LHCN-M2 (cell line): Measurements from ENCODE around the gene IYD. TPM values are rescaled to one million over a fixed set of nuclear protein-coding genes. Genes with fewer than 3 reads are reported as not detected.
"Not testable (repeated sequence)": the region's sequence is repeated elsewhere in the genome, so short reads cannot be mapped to it uniquely, and the experiment has no call there.

Experiments
- DNase-seq: peaks from one replicate; pipeline ENCODE4 v3.0.0-alpha.2; 2012; ENCODE audit warnings: low read depth
- total RNA-seq: library from RNA; depleted of rRNA; stranded (reverse); fragments of >200 nt; gene quantifications from 2 replicates; pipeline ENCODE4 v1.2.3, GENCODE V29; 2014

Gene IYD
- total RNA-seq, 1 experiment from 2014 or later = not detected

DNA sequence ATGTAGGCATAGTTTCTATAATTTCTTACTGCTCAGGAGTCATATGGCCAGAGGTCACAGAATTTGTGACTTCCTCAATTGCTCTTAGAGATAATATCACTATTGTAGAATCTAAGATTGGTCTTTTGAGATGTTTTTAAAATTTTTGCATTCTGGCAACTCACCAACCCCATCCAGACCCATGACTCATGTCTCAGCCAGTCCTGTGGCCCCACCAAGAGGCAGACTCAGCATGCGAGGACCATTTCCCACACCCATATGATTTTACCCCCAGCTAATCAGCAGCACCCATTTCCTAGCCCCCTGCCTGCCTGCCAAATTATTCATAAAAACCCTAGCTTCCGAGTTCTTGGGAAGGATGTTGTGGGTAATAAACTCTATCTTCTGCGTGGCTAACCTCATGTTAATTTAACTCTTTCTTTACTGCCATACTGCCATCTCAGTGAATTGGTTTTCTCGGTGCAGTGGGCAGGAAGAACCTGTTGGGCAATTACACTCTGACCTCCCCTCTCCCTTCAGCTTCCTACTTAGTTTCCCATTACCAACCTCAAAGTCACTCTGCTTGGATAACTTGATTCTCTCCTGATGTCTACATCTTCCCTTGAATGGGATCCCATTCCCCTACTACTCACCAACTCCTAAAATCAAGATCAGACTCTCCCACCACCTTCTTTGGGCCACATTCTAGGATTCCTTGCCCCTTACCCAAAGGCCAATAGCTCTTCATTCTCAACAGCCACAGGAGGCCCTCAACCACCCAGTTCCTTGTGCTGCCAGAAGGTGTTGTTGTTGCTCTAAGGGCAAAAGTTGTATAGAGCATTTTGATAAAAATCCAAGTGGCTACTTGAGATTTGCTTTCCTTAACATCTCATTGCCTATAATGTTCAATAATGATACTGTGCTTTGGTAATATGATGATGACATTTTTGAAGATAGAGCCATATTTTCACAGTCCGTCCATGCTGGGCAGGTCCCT lies 16.2 kb upstream of the IYD start:
- DNase-seq = peak; percentile 2

DNA sequence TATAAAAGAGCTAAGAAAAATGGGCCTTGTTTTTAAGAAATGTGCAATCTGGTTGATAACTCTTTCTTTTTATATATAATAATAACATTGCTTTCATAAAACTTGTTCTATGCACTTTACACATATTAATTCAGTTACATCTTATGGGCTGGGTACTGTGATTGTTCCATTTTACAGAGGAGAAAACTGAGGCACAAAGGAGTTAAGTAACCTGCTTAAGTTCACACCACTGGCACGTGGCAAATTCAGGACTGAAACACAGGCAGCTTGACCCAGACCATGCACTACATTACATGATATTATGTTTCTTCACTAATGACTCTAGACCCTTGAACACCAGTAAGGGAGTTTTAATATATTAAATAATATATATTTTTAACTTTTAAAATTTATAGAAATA lies 15.4 kb upstream of the IYD start:
- DNase-seq = no peak

DNA sequence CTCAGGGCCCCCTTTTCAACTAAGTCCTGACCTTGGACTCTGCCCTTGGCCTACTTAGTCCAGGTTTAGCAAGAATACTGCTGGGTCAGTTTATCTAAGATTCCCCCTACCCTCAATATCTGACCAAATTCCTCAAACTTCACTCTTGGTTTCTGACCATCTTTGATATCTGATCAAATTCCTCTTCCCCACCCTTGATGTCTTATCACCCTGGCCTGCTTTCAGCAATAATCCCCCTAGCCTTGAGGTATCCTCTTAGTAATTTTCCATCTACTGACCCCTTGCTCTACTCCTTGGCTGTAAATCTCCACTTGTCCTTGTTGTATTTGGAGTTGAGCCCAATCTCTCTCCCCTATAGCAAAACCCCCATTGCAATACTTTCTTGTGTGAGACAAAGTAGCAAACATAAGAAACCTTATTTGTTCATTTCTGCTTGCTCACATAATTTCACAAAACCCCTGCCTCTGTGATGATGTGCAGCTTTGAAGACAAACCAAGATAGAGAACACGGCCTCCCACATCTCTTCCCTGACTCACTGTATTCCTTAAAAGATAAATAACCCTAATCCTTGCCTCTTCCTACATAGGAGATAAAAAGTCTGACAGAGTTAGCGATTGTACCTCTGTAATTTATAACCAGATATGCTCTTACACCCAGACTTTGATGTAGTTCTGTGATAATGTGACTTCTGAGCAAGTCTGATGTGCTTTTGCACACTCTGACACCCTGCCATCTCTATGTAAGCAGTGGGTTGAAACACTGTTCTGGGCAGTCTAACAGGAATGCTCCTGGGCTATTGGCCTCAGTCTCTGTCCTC lies 13.8 kb upstream of the IYD start:
- no peak for DNase-seq

DNA sequence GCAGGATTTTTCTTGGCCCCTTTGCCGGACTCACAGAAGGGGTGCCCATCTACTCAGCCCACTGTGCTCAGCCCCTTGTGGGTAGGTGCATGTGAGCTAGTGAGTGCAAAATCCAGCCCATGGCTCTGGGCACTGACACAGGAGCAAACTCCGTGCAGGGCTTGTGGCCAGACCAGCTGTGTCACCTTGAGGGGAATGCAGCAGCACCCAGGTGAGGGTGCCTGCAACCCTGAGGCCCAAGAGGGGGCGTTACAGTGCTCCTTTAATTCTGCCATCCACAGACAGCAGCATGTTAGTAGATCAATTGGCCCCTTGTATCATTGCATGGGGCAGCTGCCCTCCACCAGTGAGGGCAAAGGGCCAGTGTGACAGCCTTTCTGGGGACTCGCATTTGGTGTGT lies 12.9 kb upstream of the IYD start:
- DNase-seq = no peak

DNA sequence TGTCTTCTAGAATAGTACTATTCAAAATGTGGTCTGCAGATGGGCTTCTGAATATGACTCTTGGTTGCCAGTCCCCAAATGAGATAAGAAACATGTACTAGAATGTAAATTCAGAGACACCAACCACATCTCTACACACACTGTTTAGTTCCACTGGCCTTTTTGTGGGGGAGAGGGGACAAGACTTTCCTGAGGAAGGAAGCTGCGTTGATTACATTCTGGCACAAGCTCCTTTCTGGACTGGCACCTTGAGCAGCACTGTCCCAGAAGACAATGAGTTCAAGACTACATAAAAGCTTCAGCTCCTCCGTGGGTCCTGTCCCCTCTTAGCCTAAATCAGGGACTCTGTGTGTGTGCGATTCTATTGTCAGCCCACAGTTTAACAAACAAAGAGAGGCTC lies 6.9 kb upstream of the IYD start:
- no peak for DNase-seq

DNA sequence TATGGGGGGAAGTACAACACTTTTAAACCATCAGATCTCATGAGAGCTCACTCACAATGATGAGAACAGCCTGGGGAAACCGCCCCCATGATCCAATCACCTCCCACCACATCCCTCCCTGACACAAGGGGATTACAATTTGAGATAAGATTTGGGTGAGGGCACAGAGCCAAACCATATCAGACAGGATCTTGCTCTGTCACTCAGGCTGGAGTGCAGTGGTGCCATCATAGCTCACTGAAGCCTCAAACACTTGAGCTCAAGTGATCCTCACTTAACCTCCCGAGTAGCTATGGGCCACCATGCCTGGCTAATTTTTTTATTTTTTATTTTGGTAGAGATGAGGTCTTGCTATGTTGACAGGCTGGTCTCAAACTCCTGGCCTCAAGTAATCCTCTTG lies 5.1 kb upstream of the IYD start:
- DNase-seq = no peak

DNA sequence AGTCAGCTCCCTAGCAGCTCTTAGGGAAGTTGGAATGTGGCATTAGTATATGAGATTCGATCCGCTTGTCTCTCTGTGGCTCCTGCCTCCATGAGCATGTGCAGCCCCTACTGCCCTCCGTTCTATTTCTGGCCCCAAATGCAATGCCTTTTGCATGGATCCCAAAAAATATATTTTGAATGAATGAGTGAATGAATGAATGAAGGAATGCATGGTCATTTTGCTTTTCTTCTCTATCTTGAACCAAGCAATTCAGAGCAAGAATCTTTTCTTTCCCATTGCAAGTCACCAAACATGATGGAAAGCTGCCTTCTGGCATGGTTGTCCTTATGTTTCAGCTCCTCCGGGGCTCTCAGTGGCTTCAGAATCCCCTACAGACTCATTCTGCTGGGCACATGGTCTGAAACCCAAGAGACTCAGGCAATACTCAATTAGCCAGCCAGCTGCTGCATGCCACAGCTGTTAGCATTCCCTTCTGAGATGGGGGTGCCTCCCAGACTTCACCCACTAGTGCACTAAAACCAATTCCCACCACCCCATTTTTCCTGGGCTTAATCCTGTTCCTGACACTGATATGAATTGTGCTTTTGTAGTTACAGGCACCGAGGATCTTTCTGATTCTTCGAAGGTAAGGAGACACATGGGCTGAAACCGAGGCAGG lies 2.6 kb upstream of the IYD start:
- no peak for DNase-seq

DNA sequence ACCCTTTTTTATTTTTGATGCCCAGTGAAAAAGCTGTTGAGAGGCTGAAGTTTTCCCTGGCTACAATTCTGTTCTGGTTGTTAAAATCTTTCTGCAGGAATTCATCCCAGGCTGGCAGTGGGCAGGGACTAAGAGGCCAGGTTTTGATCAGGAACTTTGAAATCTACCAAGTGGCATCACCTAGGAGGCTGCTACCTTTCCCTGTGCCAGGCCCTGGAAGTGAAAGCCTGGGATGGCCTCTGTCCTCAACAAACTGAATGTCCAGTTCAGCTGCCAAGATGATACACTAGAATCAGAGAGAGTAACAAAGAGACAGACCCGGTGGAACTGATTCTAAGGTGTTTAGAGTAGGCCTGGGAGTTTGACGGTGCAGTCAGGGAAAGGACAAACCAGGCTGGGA lies 596 bp downstream of the IYD start:
- DNase-seq = no peak

DNA sequence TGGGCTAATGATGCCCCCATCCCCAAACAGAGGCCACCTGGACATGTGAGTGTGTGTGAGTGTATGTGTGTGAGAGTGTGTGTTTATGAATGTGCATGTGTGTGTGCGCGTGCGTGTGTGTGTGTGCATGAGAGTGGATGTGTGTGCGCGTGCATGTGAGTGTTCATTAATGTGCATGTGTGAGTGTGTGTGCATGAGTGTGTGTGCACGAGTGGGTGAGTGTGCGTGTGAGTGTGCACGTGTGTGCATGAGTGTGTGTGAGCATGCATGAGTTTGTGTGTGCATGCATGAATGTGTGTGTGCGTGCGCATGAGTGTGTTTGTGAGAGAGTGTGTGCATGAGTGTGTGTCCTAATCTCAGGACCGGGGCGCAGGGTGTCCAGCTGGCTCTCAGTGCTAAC lies 1.3 kb downstream of the IYD start:
- no peak for DNase-seq

DNA sequence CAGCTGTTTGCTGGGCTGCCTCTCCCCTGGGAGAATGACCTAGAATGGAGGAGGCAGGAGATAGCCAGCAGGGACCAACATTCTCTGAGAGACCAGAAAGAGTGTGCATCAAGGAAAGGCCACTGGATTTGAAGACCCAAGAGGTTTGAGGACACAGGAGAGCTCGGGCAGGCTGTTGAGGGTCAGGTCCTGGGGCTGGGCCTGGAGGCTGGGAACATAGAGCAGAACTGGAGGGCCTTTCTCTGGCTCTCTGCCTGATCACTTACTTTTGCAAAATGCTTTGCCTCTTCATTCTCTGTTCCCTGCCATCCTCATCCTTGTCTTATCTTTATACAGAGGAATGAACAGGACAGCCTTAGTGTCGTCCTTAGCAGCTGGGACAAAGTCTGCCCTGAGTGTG lies 2.5 kb downstream of the IYD start:
- no peak for DNase-seq

DNA sequence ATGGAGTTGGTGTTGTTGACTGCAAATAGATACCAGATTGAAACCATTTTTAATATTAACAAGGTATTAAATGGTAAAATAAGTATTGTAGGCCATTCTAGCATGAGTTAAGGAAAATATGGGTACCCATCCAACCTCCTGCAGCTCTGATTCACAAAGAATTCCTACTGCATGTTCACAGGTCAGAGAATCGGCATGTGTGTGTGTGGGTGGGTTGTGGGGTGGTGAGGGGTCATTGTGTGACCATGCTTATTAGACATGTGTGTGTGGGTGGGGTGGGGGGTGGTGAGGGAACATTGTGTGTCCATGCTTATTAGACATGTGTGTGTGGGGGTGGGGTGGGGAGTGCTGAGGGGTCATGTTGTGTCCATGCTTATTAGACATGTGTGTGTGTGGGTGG lies 3.2 kb downstream of the IYD start:
- DNase-seq = no peak

DNA sequence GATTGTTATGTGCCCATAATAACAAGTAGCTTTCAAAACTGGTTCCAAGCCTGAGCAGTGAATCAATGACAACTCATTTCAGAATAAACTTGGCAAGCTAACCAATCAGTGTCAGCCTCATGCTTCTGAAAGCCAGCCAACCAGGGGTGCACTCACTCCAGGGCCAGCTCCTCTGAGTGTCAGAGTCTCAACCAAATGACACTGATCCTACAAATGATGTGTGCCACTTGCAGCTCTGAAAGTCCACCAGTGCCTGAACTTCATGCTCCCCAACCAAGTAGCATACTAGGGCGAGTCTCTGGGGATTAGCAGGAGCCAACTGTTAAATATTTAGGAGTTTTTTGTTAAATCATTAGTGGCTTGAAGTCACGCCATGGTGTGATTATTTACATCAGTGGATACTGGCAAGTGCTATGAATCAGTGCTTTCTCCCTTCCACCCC lies 4.5 kb downstream of the IYD start:
- no peak for DNase-seq

DNA sequence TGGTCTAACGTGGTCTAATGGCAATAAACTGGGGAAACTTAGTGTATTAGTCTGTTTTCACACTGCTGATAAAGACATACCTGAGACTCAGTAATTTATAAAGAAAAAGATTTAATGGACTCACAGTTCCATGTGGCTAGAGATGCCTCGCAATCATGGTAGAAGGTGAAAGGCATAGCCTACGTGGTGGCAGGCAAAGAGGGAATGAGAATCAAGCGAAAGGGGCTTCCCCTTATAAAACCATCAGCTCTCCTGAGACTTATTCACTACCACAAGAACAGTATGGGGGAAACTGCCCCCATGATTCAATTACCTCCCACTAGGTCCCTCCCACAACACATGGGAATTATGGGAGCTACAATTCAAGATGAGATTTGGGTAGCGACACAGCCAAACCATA lies 5.5 kb downstream of the IYD start:
- not testable (repeated sequence) for DNase-seq

DNA sequence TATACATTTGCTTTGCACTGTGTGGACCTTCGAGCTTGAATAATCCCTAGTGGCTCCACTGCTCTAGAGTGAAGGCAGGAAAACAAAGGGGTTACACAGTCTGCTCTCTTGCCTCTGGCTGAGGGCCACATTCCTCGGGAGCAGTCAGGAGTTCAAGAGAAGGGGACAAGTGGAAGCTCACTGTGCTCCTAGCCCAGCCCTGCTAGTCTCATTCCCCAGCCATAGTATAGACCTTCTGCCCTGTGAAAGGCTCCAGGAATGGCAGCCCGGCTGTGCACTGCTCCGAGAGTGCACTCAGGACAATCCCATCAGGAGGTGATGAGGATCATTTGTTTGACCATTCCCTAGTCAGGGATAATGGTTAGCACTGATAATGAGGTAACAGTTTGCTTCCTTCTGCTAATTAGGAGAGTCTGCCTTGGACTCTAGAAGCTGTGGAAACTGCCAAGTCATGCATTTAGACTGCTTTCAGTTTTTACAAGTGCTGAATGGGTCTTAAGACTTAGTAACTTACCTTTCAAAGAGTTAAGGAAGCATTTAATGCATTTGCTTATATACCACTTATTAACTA lies 8.5 kb downstream of the IYD start:
- DNase-seq = no peak

DNA sequence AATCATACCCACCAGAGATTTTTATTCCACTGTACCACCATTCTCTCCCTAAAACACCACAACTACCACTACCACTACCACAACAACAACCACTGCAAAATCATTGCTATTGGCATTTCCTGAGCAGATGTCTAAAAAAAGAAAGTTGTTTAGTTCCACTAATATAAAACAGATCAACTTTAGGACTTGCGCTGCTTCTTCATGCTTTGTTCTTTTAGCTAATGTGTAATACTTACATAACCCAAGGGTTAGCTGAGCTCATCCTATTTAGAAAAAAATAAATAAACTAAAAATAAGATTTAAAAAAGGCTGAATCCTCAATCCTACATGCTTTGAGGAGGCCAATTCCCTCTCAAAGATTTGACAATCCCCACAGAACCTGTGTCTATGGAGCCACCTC lies 11.4 kb downstream of the IYD start:
- no peak for DNase-seq

DNA sequence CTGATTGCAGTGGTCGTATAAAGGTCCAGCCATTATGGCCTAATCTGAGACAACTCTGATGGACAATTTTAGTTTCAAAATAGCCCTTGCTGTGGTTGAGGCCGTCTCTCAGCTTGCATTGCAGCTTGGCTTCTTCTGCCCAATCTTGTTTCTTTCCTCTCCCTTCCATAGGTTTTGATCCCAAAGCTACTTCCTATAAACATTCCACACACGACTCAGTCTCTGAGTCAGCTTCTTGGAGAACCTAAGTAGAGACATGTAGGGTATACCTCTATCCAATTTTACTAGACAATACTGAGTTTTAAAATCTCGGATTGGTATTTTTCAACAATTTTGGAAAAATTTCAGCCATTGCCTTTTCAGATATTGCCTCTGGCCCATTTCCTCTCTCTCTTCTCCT lies 13.4 kb downstream of the IYD start:
- DNase-seq = no peak

DNA sequence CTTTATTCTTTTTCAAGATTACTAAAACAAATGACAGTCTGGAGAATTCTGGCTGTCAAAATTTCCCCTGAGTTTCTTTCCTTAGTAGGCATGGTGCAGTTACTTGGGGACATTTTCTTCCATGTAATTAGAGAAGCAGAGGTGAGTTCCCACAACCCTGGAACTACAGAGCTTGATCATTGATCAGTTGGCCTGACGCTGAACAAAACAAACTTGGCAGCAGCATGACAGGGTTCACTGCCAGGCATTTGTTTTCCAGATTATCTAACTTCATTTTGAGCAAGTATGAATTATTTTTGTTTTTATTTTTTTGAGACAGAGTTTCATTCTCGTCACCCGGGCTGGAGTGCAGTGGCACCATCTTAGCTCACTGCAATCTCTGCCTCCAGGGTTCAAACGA lies 22.6 kb downstream of the IYD start:
- DNase-seq = no peak

DNA sequence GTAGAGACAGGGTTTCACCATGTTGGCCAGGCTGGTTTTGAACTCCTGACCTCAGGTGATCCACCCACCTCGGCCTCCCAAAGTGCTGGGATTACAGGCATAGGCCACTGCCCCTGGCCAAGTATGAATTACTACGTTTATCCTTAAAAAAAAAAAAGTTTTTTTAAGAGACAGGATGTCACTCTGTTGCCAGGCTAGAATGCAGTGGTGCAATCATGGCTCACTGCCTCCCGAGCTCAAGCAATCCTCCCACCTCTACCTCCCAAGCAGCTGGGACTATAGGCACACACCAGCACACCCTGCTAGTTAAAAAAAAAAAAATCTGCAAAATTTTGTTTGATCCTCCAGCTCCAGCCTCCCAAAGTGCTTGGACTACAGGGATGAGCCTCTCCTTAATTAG lies 23.1 kb downstream of the IYD start:
- no peak for DNase-seq

DNA sequence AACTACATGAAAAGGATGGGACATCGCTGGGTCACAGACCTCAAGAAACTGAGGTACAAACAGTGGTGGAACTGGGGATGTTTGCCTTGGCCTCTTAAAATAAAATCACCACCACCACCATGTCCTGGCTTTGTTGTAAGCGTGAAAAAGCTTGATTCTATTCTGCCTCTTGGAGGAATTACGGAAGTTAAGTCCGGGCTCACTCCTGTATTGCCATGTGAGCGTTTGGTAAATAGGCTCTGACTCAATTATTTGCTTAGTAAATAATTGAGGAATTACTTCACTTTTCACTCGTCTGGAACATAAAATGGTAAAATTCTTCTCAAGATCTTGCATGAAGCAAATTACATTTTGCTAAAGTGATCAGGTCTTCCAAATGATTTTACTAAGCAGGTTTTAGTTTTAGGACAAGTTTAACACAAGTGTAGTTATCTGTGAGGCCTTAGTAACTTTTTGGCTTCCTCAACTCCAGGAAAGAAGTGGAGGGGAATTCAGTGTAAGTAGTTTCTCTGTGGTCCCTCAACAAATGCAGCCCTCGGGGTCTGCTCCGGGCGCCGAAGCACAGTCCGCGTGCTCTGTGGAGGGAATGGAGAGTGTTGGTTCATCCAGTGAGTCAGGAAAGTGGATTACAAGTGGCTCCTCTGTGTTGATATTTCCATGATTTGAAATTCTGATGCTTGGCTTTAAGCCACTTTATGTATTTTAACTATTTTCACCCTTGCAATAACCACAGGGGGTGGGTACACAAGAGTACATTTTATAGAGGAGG lies 23.8 kb downstream of the IYD start:
- DNase-seq = no peak

DNA sequence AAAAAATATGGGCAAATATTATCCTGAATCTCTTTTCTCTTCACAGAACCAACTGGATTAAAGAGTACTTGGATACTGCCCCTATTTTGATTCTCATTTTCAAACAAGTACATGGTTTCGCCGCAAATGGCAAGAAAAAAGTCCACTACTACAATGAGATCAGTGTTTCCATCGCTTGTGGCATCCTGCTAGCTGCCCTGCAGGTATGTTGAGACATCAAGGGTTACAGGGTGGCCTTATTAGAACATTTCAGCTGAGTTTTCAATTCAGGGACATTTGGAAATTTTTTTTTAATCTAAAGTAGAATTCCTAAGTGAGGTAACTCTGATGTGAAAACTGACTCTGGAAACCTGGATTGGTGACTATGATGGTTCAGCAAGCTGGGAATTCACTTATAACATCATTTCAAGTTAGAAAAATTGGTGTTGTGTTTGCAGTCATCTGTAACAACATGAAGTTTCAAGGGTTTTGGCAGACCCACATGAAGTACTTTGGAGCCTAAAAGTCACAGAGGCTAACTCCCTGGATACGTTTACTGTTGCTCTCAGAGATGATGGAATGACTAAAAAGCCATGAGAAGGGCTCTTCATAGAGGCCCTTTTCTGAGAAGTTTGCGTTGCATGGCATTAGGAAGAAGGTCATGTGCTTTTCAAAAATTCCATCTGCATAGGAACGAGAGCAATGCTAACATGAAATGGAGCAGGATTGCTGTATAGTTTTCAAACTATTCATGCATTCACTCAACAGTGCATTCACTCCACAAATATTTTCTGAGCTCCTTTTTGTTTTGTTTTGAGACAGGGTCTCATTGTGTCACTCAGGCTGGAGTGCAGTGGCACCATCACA lies 25.5 kb downstream of the IYD start:
- DNase-seq = no peak
